Upper lobe of left lung (tissue), 6 donors: ENCODE measurements around the gene HDAC1. TPM values are rescaled to one million over a fixed set of nuclear protein-coding genes. Genes with fewer than 3 reads are reported as not detected.
A peak's percentile ranks its signal among the peaks of the same experiment; 100 is the strongest.

Experiments used
- ATAC-seq, 2 donors: fragments of 200-7000 bp; cut with Tn5 transposase; one replicate each; pipeline ENCODE4 v1.9.1; 2022; ENCODE audit warnings: mild to moderate bottlenecking in 2 of 2, moderate library complexity in 2 of 2; ENCODE audit not compliant: low FRiP score in 2 of 2
- DNase-seq, 2 donors: peaks; one replicate each; pipeline ENCODE4 v3.0.0-alpha.2; 2019 to 2020
- H3K27ac ChIP-seq, 4 donors: fragments of 200-600 bp; sonication (generic); one replicate each; pipeline ENCODE4 v1.5.1; 2016 to 2019
- H3K27me3 ChIP-seq, 4 donors: fragments of 200-600 bp; sonication (generic); one replicate each; pipeline ENCODE4 v1.5.1; 2017 to 2019
- H3K36me3 ChIP-seq, 4 donors: fragments of 200-600 bp; sonication (generic); one replicate each; pipeline ENCODE4 v1.5.1; 2016 to 2019
- H3K4me1 ChIP-seq, 4 donors: fragments of 200-600 bp; sonication (generic); one replicate each; pipeline ENCODE4 v1.5.1; 2018 to 2019
- H3K4me3 ChIP-seq, 4 donors: fragments of 200-600 bp; sonication (generic); one replicate each; pipeline ENCODE4 v1.5.1; 2017 to 2019; ENCODE audit warnings: mild to moderate bottlenecking in 2 of 4, moderate library complexity in 1 of 4
- H3K9me3 ChIP-seq, 4 donors: fragments of 200-600 bp; sonication (generic); one replicate each; pipeline ENCODE4 v1.5.1; 2018 to 2019
- EP300 ChIP-seq, 4 donors: sonication (generic); formaldehyde crosslinking; IDR thresholded peaks; one replicate each; pipeline ENCODE4 v1.5.1; 2017; ENCODE audit warnings: antibody characterized with exemption in 4 of 4, control low read depth in 2 of 4
- POLR2A ChIP-seq, 4 donors: fragments of 450-650 bp; IDR thresholded peaks; one replicate each; pipeline ENCODE4 v1.5.1; 2016 to 2017; ENCODE audit warnings: antibody characterized with exemption in 4 of 4, mild to moderate bottlenecking in 2 of 4
- POLR2AphosphoS5 ChIP-seq, 2 donors: sonication (generic); formaldehyde crosslinking; IDR thresholded peaks; one replicate each; pipeline ENCODE4 v1.5.1; 2017; ENCODE audit warnings: antibody characterized with exemption in 2 of 2
- WGBS, 2 donors: methylation state at CpG; one replicate each; pipeline ENCODE4 v1.1.5; 2017 to 2018; 5-methylcytosine and 5-hydroxymethylcytosine counted together
- total RNA-seq, 6 donors: library from RNA; depleted of rRNA in 4 of 6; stranded (reverse); fragments of >200 nt in 4 of 6; gene quantifications; one replicate each; pipeline versions ENCODE4 v1.1.0 to v1.2.1, GENCODE V29; 2016 to 2021
- TF ChIP-seq, protein P1 (sequence below), 6 experiments: fragments of 450-650 bp in 4 of 6; fragments of 200-600 bp in 2 of 6; sonication (generic) in 2 of 6; IDR thresholded peaks; one replicate each; pipeline ENCODE4 v1.5.1; 2016 to 2019; ENCODE audit warnings: antibody characterized with exemption in 6 of 6
- donor health status: DM: no; HTN: no; CAD: no; lungs with moderate emphysema.
- donor health status: DM: no; HTN: yes; CAD: no; lungs with severe emphysema.

The HDAC1 gene
- total RNA-seq, 6 donors from 2014 or later, result 36.8 to 78.0 (median 48.8) TPM

DNA sequence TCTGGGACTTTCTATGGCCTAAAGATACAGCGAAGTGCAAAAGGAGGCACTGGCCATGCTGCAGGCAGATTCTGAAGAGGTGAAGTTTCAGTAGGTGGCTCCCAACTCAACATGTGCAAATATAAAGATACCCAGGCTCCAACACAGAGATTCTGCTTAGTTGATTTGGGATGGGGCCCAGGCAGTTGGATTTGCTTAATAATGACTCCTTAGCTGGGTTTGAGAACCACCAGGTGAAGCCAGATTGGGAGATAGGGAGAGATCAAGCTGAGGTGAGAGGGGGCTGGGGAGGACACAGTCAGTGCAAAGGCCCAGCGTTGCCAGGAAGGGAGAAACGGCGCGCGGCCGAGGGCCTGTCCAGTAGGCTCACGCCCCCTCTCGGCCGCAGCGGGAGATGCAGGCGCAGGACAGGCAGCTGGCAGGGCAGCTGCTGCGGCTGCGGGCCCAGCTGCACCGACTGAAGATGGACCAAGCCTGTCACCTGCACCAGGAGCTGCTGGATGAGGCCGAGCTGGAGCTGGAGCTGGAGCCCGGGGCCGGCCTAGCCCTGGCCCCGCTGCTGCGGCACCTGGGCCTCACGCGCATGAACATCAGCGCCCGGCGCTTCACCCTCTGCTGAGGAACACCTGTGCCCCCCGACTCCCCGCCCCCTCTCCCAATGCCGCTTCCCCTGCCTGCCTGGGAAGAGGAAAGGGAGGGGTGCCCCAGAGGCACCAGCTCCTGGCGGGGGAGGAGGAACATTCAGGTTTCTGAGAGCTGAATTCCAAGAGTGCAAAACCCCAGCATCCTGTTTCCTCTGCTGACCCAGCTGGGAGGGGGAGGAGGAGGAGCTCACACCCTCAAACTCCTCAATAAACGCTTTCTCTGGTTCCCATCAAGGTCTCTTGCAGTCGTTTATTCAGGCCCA lies 43.6 kb upstream of the HDAC1 start:
- H3K4me3 ChIP-seq, result peak overlapping the region in 3 of 4 donors; percentile 17 to 32 (median 19)
- DNase-seq, result peak; percentile 93 to 97
- no peaks in the 10 kb centered on the region for H3K9me3 ChIP-seq
- no peak for TF ChIP-seq EP300 (IDR thresholded peaks at IDR 0.05)
- TF ChIP-seq POLR2A (IDR thresholded peaks at IDR 0.05), result no peak
- TF ChIP-seq, protein P1, sequence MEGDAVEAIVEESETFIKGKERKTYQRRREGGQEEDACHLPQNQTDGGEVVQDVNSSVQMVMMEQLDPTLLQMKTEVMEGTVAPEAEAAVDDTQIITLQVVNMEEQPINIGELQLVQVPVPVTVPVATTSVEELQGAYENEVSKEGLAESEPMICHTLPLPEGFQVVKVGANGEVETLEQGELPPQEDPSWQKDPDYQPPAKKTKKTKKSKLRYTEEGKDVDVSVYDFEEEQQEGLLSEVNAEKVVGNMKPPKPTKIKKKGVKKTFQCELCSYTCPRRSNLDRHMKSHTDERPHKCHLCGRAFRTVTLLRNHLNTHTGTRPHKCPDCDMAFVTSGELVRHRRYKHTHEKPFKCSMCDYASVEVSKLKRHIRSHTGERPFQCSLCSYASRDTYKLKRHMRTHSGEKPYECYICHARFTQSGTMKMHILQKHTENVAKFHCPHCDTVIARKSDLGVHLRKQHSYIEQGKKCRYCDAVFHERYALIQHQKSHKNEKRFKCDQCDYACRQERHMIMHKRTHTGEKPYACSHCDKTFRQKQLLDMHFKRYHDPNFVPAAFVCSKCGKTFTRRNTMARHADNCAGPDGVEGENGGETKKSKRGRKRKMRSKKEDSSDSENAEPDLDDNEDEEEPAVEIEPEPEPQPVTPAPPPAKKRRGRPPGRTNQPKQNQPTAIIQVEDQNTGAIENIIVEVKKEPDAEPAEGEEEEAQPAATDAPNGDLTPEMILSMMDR (IDR thresholded peaks at IDR 0.05), result peak; percentile 89 to 97 (median 94)
- TF ChIP-seq POLR2AphosphoS5 (IDR thresholded peaks at IDR 0.05), result peak; percentile 12 to 51
- no peaks in the 10 kb centered on the region for H3K27me3 ChIP-seq
- H3K4me1 ChIP-seq, result peaks cover 45 to 68% (median 56%) of the 10 kb centered on the region in 4 donors
- no peaks in the 10 kb centered on the region for H3K36me3 ChIP-seq
- H3K27ac ChIP-seq, result peak overlapping the region; percentile 66 to 87 (median 82)
- ATAC-seq, result peak; percentile 76 to 86
- 8 to 30% methylated on average over 6 to 21 of the region's 31 CpGs for WGBS, 2 donors

DNA sequence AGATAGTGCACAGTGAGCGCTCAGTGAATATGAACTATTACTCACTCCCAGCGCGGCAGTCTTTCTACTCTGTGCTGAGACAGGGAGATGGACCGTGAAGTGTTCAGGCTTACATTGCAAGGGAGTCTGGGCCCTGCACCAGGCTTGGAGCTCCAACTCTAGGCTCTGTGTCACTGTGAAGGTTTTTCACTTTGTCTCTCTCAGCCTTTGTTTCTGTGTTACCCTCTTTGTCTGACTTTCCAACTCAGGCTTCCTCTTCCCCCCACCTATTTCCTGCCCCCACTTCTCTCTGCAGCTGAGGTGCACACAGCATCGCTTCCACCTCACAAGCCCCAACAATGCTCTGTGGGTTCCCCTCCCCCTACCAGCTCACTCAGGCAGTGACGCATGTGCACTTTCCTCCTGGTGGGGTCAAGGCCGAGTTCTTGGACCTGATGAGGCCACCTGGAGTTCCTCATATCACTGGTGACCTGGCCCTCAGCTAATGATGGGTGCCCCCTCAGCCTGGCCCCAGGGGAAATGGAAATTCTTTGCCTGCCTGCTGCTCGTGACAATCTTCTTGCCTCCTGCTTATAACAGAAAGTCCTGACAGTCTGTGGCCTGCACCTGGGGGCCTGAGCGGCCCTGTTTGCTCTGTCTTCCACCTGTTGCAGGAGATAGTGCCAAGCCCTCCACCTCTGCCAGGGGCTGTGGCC lies 41.9 kb upstream of the HDAC1 start:
- Histone ChIP-seq H3K27me3 (no peaks in the 10 kb centered on the region), H3K4me1 (peaks cover 45 to 68% (median 56%) of the 10 kb centered on the region in 4 donors), H3K4me3 (no peak overlapping the region), H3K9me3 (no peaks in the 10 kb centered on the region), H3K36me3 (no peaks in the 10 kb centered on the region), H3K27ac (peak overlapping the region; percentile 50 to 87 (median 82))
- peak; percentile 17 to 47 for ATAC-seq
- TF ChIP-seq POLR2A (IDR thresholded peaks at IDR 0.05) (peak in 1 of 4 donors; percentile 20), EP300 (IDR thresholded peaks at IDR 0.05) (peak in 1 of 4 donors; percentile 24), POLR2AphosphoS5 (IDR thresholded peaks at IDR 0.05) (peak; percentile 50 to 60)
- TF ChIP-seq, protein P1 (IDR thresholded peaks at IDR 0.05), result no peak
- peak in 1 of 2 donors; percentile 64 for DNase-seq
- WGBS, 2 donors, result 43 to 47% methylated on average over 6 to 9 of the region's 9 CpGs

DNA sequence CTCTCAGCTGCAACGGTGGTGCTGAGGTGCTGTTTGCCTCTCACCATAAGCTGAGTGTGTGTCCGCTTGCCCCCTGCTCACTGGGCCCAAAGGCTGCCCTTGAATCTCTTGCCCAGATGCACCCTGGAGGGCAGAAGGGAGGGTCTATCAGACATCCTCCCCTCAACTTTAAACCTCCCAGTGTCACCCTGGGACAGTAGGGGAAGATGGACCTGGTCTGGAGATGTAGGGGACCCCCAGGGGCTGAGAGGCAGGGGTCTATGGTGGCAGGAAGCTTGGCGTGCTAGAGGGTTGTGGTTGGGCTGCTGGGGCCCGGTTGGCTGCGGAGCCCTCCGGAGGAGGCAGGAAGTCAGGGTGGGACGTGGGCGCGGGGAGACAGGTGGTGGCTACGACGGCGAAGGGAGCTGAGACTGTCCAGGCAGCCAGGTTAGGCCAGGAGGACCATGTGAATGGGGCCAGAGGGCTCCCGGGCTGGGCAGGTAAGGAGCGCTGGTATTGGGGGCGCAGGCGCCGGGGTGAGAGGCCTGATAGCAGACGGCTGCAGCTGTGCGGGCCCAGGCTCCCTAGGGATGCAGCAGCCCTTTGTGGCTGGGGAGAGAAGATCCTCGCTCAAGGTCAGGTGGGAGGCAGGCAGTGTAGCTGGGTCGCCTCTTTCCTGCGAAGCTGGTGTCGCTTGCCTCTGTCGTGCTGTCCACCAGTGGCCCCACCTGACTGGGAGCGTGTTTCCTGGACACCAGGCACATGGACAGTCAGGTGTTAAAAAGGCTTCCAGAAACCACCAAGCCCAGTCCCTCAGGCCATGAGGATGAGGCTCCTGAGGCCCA lies 40.8 kb upstream of the HDAC1 start, which contains the start of gene LCK:
TSS of gene LCK (plus strand) at position 373 of the 824 bp plus-strand sequence. CDS start 23,065 bp downstream, outside the sequence.
- Histone ChIP-seq H3K27ac (peak within 1 kb of the TSS; percentile 50 to 87 (median 82)), H3K36me3 (no peaks in the 10 kb centered on the region), H3K27me3 (no peaks in the 10 kb centered on the region), H3K4me3 (peak within 1 kb of the TSS in 3 of 4 donors; percentile 23 to 41 (median 40)), H3K4me1 (peaks cover 45 to 63% (median 50%) of the 10 kb centered on the region in 4 donors), H3K9me3 (no peaks in the 10 kb centered on the region)
- TF ChIP-seq, protein P1 (IDR thresholded peaks at IDR 0.05), result no peak
- no peak for TF ChIP-seq EP300 (IDR thresholded peaks at IDR 0.05)
- peak in 1 of 4 donors; percentile 43 for TF ChIP-seq POLR2A (IDR thresholded peaks at IDR 0.05)
- TF ChIP-seq POLR2AphosphoS5 (IDR thresholded peaks at IDR 0.05), result no peak
- DNase-seq (peak in 1 of 2 donors; percentile 67), ATAC-seq (no peak)
- 65 to 68% methylated on average over 20 to 25 of the region's 25 CpGs for WGBS, 2 donors
